Lung microvascular endothelial cell (primary cell): Measurements from ENCODE around the gene TMEM179. TPM values are rescaled to one million over a fixed set of nuclear protein-coding genes. Genes with fewer than 3 reads are reported as not detected.
"Not testable (repeated sequence)": the region's sequence is repeated elsewhere in the genome, so short reads cannot be mapped to it uniquely, and the experiment has no call there.

Source experiments
- DNase-seq, 2 donors: peaks; one replicate each; pipeline versions ENCODE4 v3.0.0 to v3.0.0-alpha.2; 2010; ENCODE audit warnings: low read depth in 2 of 2
- total RNA-seq: library from RNA; depleted of rRNA; stranded (reverse); fragments of >200 nt; gene quantifications from 2 replicates; pipeline ENCODE4 v1.2.1, GENCODE V29; 2014

TMEM179 gene
- not detected in 2 replicates for total RNA-seq

GRCh38 chr14:104604458-104605449, at the start of gene TMEM179:
TMEM179 (minus strand) TSS chr14:104604772; CDS start chr14:104604741, 31 bp downstream.
- peak; percentile 31 to 61 for DNase-seq

- no peak for DNase-seq
Measured at GRCh38 chr14:104654119-104654518, 49.5 kb upstream of the TMEM179 start.

- DNase-seq, result not testable (repeated sequence)
Measured at GRCh38 chr14:104653130-104653920, 48.8 kb upstream of the TMEM179 start.

- no peak for DNase-seq
Measured at GRCh38 chr14:104652386-104652785, 47.8 kb upstream of the TMEM179 start.

- DNase-seq, result no peak
Measured at GRCh38 chr14:104651876-104652260, 47.3 kb upstream of the TMEM179 start.

- DNase-seq, result no peak
Measured at GRCh38 chr14:104650981-104651875, 46.7 kb upstream of the TMEM179 start.

- peak; percentile 48 to 61 for DNase-seq
Measured at GRCh38 chr14:104650057-104650980, 45.7 kb upstream of the TMEM179 start.

- no peak for DNase-seq
Measured at GRCh38 chr14:104647467-104648043, 43.0 kb upstream of the TMEM179 start.

- DNase-seq, result no peak
Measured at GRCh38 chr14:104644656-104645378, 40.2 kb upstream of the TMEM179 start.

- no peak for DNase-seq
Measured at GRCh38 chr14:104644091-104644635, 39.6 kb upstream of the TMEM179 start.

GRCh38 chr14:104643306-104643705, 38.7 kb upstream of the TMEM179 start:
- DNase-seq, result no peak

GRCh38 chr14:104642540-104642868, 37.9 kb upstream of the TMEM179 start:
- DNase-seq, result no peak

- no peak for DNase-seq
Measured at GRCh38 chr14:104641753-104642539, 37.4 kb upstream of the TMEM179 start.

GRCh38 chr14:104640681-104641080, 36.1 kb upstream of the TMEM179 start:
- no peak for DNase-seq

- DNase-seq, result peak; percentile 53 to 73
Measured at GRCh38 chr14:104639885-104640548, 35.4 kb upstream of the TMEM179 start.

- DNase-seq, result no peak
Measured at GRCh38 chr14:104639471-104639870, 34.9 kb upstream of the TMEM179 start.

- no peak for DNase-seq
Measured at GRCh38 chr14:104638927-104639450, 34.4 kb upstream of the TMEM179 start.
